ENCODE data around the gene IRF2BP1.

Gene IRF2BP1

GRCh38 chr19:45860359-45861259 lies 25.3 kb downstream of the IRF2BP1 start:
- no peak for DNase-seq

- DNase-seq: no peak
Observed at GRCh38 chr19:45854167-45854778, 31.7 kb downstream of the IRF2BP1 start.

DNA sequence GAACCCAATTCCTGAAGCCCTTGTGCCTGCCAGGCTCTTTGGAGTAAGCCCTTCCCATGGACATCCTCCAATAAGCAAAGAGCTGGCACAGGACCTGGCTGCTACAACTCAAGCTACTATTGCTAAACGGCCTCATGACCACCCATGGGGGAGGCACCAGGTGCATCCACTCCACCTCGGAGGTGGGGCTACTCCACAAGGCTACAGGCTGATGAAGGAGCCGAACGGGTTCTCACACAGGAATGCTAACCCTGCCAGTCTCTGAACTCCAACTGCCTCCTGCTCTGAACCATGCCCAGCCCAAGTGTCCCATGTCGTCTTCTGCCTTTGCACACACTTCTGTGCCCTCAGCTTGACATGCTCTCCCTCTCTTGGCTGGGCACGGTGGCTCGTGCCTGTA lies 33.0 kb downstream of the IRF2BP1 start:
- DNase-seq: no peak

GRCh38 chr19:45852145-45852750 lies 33.7 kb downstream of the IRF2BP1 start:
- no peak for DNase-seq

DNA sequence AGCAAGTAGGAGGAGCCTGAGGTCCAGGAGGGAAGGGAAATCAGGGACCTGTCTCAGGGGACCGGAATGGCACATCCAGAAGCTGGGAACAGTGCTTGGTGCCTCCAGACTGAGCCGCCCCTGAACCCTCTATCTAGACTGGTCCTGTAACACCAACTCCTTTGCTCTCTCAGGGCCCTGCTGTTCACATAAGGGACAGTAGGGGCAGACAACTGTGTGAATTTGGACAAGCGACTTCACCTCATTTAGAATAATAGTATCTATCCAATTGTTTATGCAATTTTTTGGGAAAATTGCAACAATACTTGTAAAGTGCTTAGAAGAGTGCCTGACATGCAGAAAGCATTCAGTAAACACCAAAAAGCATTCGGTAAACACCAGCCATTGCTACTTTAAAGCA lies 37.0 kb downstream of the IRF2BP1 start:
- no peak for DNase-seq

GRCh38 chr19:45847663-45848062 lies 38.3 kb downstream of the IRF2BP1 start:
- DNase-seq: no peak

DNA sequence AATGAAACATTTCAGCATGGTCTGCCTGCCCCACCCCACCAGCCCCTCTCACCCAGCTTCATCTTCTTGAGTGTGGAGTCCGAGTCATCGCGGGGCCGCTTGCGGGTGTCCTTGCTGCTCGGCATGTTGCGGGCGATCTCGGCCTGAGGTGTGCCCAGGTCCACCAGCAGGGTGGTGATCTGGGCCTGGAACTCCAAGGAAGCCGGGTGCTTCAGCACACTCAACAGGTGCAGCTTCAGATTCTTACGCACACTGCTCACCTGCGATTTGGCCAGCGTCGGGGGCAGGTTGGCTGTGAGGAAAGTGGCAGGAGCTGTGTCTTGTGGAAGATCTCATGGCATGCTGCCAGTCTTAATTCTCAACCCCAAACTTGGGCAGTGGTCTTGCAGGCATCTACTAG lies 43.7 kb downstream of the IRF2BP1 start:
- DNase-seq: no peak

DNA sequence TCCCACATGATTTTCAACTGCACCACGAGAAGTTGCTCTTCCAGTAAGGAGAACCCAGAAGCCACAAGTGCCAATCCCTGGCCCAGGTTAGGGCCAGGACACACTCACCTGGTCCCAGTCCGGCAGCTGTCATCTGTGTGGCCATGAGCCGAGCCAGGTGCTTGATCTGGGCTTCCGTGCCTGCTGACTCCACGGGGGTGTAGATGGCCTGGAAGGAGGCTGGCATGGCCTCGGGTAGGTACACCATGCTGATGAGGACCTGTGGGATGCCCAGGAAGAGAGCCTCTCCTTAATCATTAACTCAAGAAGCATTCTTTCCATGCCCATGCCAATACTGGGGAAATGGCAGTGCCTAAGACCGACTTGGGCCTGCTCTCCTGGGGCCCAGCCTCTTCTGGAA lies 51.0 kb downstream of the IRF2BP1 start:
- no peak for DNase-seq

All from T-helper 1 cell (primary cell).